Myocyte (in vitro differentiated cells): Measurements from ENCODE around the gene ATP8A1. TPM values are rescaled to one million over a fixed set of nuclear protein-coding genes. Genes with fewer than 3 reads are reported as not detected.
"Not testable (repeated sequence)": the region's sequence is repeated elsewhere in the genome, so short reads cannot be mapped to it uniquely, and the experiment has no call there.

ENCODE experiments used
- DNase-seq: peaks from one replicate; pipeline ENCODE4 v3.0.0-alpha.2; 2012; ENCODE audit warnings: low read depth
- polyA plus RNA-seq: library from polyadenylated mRNA; unstranded; fragments of >200 nt; gene quantifications from one replicate; pipeline ENCODE4 v1.2.1, GENCODE V29; 2012; ENCODE audit warnings: missing spikeins
- total RNA-seq: library from RNA; depleted of rRNA; stranded (reverse); fragments of >200 nt; gene quantifications from 2 replicates; pipeline ENCODE4 v1.2.3, GENCODE V29; 2014

Gene ATP8A1
- 1.4 and 4.5 TPM in 2 replicates for total RNA-seq
- 0.69 TPM for polyA plus RNA-seq

- peak; percentile 90 for DNase-seq
Observed at GRCh38 chr4:42656944-42657792, at the start of gene ATP8A1. Gene ATP8A1 (minus strand): TSS chr4:42657105. CDS start chr4:42656873, 232 bp downstream.

- no peak for DNase-seq
Observed at GRCh38 chr4:42706086-42706485, 49.2 kb upstream of the ATP8A1 start.

- no peak for DNase-seq
Observed at GRCh38 chr4:42703813-42704212, 46.9 kb upstream of the ATP8A1 start.

- no peak for DNase-seq
Observed at GRCh38 chr4:42702895-42703294, 46.0 kb upstream of the ATP8A1 start.

- DNase-seq = not testable (repeated sequence)
Observed at GRCh38 chr4:42701780-42702179, 44.9 kb upstream of the ATP8A1 start.

GRCh38 chr4:42690537-42690936 lies 33.6 kb upstream of the ATP8A1 start:
- DNase-seq = no peak

- no peak for DNase-seq
Observed at GRCh38 chr4:42683393-42683792, 26.5 kb upstream of the ATP8A1 start.

- DNase-seq = no peak
Observed at GRCh38 chr4:42678512-42678911, 21.6 kb upstream of the ATP8A1 start.

- DNase-seq = no peak
Observed at GRCh38 chr4:42676066-42676951, 19.4 kb upstream of the ATP8A1 start.

GRCh38 chr4:42673082-42673425 lies 16.1 kb upstream of the ATP8A1 start:
- no peak for DNase-seq

GRCh38 chr4:42672359-42673081 lies 15.6 kb upstream of the ATP8A1 start:
- DNase-seq = no peak

- no peak for DNase-seq
Observed at GRCh38 chr4:42671431-42672194, 14.7 kb upstream of the ATP8A1 start.

- no peak for DNase-seq
Observed at GRCh38 chr4:42658261-42658660, 1.4 kb upstream of the ATP8A1 start.

- DNase-seq = no peak
Observed at GRCh38 chr4:42656679-42656943, 294 bp downstream of the ATP8A1 start.

- no peak for DNase-seq
Observed at GRCh38 chr4:42655921-42656678, 805 bp downstream of the ATP8A1 start.

GRCh38 chr4:42655269-42655637 lies 1.7 kb downstream of the ATP8A1 start:
- no peak for DNase-seq

- DNase-seq = peak; percentile 34
Observed at GRCh38 chr4:42654631-42655268, 2.2 kb downstream of the ATP8A1 start.

- no peak for DNase-seq
Observed at GRCh38 chr4:42653626-42654560, 3.0 kb downstream of the ATP8A1 start.
